LNCaP clone FGC (cell line): ENCODE data around the gene ZNHIT2.

Source experiments
- DNase-seq: peaks from one replicate; pipeline ENCODE4 v3.0.0-alpha.2; 2011; ENCODE audit warnings: low read depth
- H3K4me3 ChIP-seq: 2 replicates; pipeline ENCODE4 v1.5.1; 2011; ENCODE audit warnings: mild to moderate bottlenecking, low read depth, low read length, control low read depth
- TF ChIP-seq, protein P1 (sequence below): IDR thresholded peaks from 2 replicates; pipeline ENCODE4 v1.5.1; 2012; ENCODE audit warnings: mild to moderate bottlenecking; ENCODE audit not compliant: control insufficient read depth, insufficient read depth; ENCODE audit errors: extremely low read depth

ZNHIT2 gene

DNA sequence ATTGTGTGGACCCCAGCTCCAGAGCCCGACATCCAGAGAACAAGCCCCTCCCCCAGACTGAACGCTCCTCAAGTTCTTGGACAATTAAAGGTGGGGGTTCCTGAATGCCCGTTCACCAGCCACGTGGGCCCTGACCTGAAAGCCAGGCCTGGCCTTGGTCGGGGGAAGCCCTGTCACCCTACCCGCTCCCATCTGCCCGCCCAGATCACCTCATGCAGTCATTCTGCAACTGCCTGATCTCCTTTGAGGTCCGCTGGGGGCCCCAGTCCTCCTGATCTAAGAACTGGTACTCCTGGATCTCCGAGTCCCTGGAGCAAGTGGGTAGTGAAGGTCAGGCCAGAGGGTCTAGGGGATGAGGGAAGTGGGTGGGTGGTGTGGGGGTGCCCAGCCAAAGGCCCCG is 50.1 kb downstream of the ZNHIT2 start:
- no peak overlapping the region for H3K4me3 ChIP-seq
- DNase-seq: no peak
- TF ChIP-seq, protein P1, sequence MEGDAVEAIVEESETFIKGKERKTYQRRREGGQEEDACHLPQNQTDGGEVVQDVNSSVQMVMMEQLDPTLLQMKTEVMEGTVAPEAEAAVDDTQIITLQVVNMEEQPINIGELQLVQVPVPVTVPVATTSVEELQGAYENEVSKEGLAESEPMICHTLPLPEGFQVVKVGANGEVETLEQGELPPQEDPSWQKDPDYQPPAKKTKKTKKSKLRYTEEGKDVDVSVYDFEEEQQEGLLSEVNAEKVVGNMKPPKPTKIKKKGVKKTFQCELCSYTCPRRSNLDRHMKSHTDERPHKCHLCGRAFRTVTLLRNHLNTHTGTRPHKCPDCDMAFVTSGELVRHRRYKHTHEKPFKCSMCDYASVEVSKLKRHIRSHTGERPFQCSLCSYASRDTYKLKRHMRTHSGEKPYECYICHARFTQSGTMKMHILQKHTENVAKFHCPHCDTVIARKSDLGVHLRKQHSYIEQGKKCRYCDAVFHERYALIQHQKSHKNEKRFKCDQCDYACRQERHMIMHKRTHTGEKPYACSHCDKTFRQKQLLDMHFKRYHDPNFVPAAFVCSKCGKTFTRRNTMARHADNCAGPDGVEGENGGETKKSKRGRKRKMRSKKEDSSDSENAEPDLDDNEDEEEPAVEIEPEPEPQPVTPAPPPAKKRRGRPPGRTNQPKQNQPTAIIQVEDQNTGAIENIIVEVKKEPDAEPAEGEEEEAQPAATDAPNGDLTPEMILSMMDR: no peak

DNA sequence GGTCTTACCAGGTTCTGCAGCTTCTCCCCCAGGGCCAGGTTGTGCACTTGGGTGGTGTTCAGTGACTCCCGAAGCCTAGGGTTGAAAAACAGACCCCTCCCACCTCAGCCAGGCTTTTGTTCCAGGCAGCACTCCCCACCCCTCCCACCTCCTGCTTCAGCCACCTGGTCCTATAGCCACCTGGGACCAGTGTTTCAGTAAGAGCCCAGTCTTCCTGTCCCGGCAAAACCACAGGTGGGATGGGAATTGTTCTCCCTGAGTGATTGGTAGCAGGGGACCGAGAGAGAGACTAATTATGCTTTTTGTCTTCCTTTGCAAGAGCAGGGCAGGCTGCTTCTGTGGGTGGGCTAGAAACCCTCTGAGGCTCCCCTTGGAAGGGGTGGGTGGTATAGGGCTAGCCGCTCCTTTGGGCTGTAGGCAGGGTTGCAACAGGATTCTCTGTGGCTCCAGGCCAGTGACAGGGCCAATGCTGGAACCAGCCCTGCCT is 50.7 kb downstream of the ZNHIT2 start:
- no peak for DNase-seq
- TF ChIP-seq, protein P1: no peak
- no peak overlapping the region for H3K4me3 ChIP-seq
